CD4-positive, alpha-beta T cell treated with Interleukin-6 at 100 ng/mL for 8 hours (primary cell): ENCODE data around the gene IQCE.

Source experiments
- DNase-seq: peaks from one replicate; pipeline ENCODE4 v3.0.0-alpha.2; 2020; ENCODE audit warnings: mixed read lengths, low spot score

Gene IQCE

GRCh38 chr7:2614631-2615330 is 56.0 kb downstream of the IQCE start:
- no peak for DNase-seq

GRCh38 chr7:2616387-2617324 is 57.9 kb downstream of the IQCE start:
- no peak for DNase-seq

- DNase-seq = no peak
Observed at GRCh38 chr7:2617325-2617905, 58.6 kb downstream of the IQCE start.

- DNase-seq = no peak
Observed at GRCh38 chr7:2619116-2619515, 60.3 kb downstream of the IQCE start.

- DNase-seq = no peak
Observed at GRCh38 chr7:2621061-2621828, 62.5 kb downstream of the IQCE start.

GRCh38 chr7:2621948-2622640 is 63.3 kb downstream of the IQCE start:
- DNase-seq = no peak

- no peak for DNase-seq
Observed at GRCh38 chr7:2622869-2623697, 64.3 kb downstream of the IQCE start.

- no peak for DNase-seq
Observed at GRCh38 chr7:2623698-2624014, 64.9 kb downstream of the IQCE start.

- DNase-seq = no peak
Observed at GRCh38 chr7:2624293-2624886, 65.6 kb downstream of the IQCE start.

- DNase-seq = no peak
Observed at GRCh38 chr7:2626498-2627117, 67.8 kb downstream of the IQCE start.

GRCh38 chr7:2627258-2628129 is 68.7 kb downstream of the IQCE start:
- no peak for DNase-seq

GRCh38 chr7:2628130-2628482 is 69.3 kb downstream of the IQCE start:
- DNase-seq = no peak

GRCh38 chr7:2628891-2629290 is 70.1 kb downstream of the IQCE start:
- no peak for DNase-seq

- DNase-seq = no peak
Observed at GRCh38 chr7:2629746-2630681, 71.2 kb downstream of the IQCE start.

- no peak for DNase-seq
Observed at GRCh38 chr7:2631946-2632732, 73.4 kb downstream of the IQCE start, which contains the start of gene TTYH3. TSS of gene TTYH3 (plus strand) at chr7:2631986. CDS start at chr7:2632156, 170 bp downstream.

GRCh38 chr7:2632733-2633537 is 74.2 kb downstream of the IQCE start:
- no peak for DNase-seq
